HG03108 (cell line): Measurements from ENCODE around the gene ADRA2B.
"Not testable (repeated sequence)": the region's sequence is repeated elsewhere in the genome, so short reads cannot be mapped to it uniquely, and the experiment has no call there.

ENCODE experiments used
- ATAC-seq: cut with Tn5 transposase; IDR thresholded peaks from one replicate; pipeline ENCODE4 v1.9.1; 2021; ENCODE audit warnings: moderate library complexity; ENCODE audit not compliant: unreplicated experiment

The ADRA2B gene

GRCh38 chr2:96116424-96116878 lies at the start of gene ADRA2B:
Gene ADRA2B, minus strand, starts transcription at chr2:96116571. Its CDS starts 422 bp downstream, at chr2:96116149.
- peak; percentile 38 for ATAC-seq

- peak; percentile 61 for ATAC-seq
These were observed 48.3 kb upstream of the ADRA2B start for GRCh38 chr2:96164459-96165184.

- peak; percentile 55 for ATAC-seq
These were observed 47.5 kb upstream of the ADRA2B start for GRCh38 chr2:96163768-96164429.

GRCh38 chr2:96163415-96163767 lies 47.0 kb upstream of the ADRA2B start:
- ATAC-seq: no peak

GRCh38 chr2:96161898-96162297 lies 45.5 kb upstream of the ADRA2B start:
- ATAC-seq: no peak

GRCh38 chr2:96160366-96160765 lies 44.0 kb upstream of the ADRA2B start:
- ATAC-seq: not testable (repeated sequence)

GRCh38 chr2:96159084-96159830 lies 42.9 kb upstream of the ADRA2B start:
- no peak for ATAC-seq

GRCh38 chr2:96158554-96158940 lies 42.2 kb upstream of the ADRA2B start:
- ATAC-seq: no peak

GRCh38 chr2:96157649-96158553 lies 41.5 kb upstream of the ADRA2B start:
- peak; percentile 52 for ATAC-seq

GRCh38 chr2:96156926-96157648 lies 40.7 kb upstream of the ADRA2B start:
- ATAC-seq: peak; percentile 31

GRCh38 chr2:96156011-96156820 lies 39.8 kb upstream of the ADRA2B start:
- ATAC-seq: no peak

- no peak for ATAC-seq
These were observed 38.4 kb upstream of the ADRA2B start for GRCh38 chr2:96154506-96155380.

- ATAC-seq: no peak
These were observed 37.6 kb upstream of the ADRA2B start for GRCh38 chr2:96153991-96154431.

- ATAC-seq: no peak
These were observed 36.9 kb upstream of the ADRA2B start for GRCh38 chr2:96153291-96153713.

GRCh38 chr2:96152304-96153161 lies 36.2 kb upstream of the ADRA2B start:
- no peak for ATAC-seq

- no peak for ATAC-seq
These were observed 35.4 kb upstream of the ADRA2B start for GRCh38 chr2:96151595-96152303.
